HG03378 (cell line): ENCODE measurements around the gene DLX1.
"Not testable (repeated sequence)": the region's sequence is repeated elsewhere in the genome, so short reads cannot be mapped to it uniquely, and the experiment has no call there.

Experiments
- ATAC-seq: cut with Tn5 transposase; IDR thresholded peaks from one replicate; pipeline ENCODE4 v1.9.1; 2021; ENCODE audit warnings: mild to moderate bottlenecking, moderate library complexity; ENCODE audit not compliant: unreplicated experiment

The DLX1 gene

DNA sequence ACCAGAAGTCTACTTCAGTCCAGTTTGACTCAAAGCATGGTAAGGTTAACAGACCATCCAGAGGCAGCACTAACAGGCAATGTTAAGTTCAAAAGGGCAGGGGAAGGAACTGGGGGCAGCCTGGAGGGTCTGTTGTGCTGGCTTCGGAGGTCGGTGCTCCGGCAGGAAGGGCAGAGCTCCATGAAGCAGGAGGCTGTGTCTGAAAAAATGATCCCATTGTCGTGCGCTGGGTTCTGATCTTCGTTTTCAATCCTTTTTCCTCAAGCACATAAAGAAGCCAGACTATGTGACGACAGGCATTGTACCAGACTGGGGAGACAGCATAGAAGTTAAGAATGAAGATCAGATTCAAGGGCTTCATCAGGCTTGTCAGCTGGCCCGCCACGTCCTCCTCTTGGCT lies 21.9 kb upstream of the DLX1 start:
- no peak for ATAC-seq

DNA sequence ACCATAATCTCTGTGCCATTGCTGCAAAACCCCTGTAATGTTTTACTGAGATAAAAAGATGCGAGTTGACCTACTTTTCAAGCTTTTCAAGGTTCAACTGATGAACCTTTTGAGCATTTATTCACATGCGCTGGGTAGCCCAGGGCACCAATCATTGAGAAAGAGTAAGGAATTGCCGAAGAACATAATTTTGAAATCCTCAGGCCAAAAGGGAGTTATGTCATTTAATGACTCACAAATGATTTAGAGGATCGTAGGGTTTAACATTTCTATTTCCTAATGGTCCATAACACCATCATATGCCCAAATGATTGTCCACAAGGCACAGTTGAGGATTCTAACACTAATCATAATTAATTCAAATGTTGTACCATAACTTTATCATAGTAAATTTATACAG lies 20.2 kb upstream of the DLX1 start:
- ATAC-seq: no peak

DNA sequence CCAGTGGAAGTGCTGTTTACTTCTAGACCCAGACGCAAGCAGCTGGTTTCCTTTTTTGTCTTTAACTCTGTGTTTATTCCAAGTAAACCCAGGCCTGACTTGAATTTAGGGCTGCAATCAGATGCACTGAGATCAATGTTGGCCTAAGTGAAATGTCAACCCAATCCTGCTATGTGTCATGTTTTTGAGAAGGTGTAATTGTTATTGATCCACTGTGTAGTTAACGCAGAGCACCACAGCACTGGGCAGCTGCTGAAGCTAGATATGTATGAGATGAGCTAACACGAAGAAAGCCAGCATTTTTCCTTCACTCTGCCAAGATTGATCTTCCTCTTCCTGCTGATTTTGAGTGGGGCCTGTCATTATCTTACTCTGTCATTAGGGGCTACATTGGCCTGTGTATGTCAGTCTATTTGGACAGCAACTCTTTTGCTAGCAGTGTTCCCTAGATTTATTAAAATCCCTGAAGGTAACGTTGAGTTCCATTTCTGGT lies 18.9 kb upstream of the DLX1 start:
- ATAC-seq: no peak

DNA sequence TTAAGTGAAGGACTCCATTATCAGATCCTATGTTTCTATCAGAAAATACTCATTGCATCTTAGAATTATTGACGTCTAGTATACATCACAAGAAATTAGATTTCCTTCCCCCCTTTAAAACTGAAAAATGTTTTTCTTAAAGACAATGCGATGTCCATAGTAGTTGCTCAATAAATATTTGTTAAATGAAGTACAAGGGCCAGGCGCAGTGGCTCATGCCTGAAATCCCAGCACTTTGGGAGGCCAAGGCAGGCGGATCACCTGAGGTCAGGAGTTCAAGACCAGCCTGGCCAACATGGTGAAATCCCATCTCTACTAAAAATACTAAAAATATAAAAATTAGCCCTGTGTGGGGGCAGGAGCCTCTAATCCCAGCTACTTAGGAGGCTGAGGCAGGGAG lies 17.4 kb upstream of the DLX1 start:
- not testable (repeated sequence) for ATAC-seq

DNA sequence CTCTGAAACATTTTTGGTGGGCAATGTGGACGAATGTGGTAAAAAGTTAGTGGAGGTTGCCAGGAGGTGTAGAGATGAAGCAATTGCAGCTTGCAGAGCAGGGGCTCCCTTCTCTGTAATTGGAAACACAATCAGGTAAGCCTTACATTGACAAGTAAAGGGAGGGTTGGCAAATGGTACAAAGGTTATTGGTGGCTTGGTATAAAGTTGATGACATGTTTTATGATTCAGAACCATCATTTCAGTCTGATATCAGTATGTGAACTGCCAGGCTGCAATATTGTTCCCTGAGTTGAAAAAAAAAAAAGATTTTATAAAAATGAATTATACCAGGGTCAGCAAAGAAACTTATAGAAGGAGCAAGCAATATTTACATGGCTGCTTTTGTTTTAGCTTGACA lies 14.4 kb upstream of the DLX1 start:
- ATAC-seq: no peak

DNA sequence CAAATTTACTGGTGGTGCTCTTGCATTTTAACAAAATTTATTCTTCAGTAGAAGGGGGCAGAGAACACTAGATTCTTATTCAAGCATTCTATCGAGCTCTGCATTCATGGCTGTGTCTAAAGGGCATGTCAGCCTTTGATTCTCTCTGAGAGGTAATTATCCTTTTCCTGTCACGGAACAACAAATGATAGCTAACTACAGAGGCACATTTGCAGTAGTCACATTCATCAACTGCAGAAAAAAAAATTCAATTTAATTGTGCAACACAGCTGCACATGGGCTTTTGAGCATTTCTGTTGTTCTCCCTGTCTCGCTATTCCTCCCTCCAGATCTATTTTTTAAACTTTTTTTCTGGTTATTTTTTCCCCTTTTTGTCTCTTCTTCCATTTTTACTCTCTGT lies 13.0 kb upstream of the DLX1 start:
- no peak for ATAC-seq

DNA sequence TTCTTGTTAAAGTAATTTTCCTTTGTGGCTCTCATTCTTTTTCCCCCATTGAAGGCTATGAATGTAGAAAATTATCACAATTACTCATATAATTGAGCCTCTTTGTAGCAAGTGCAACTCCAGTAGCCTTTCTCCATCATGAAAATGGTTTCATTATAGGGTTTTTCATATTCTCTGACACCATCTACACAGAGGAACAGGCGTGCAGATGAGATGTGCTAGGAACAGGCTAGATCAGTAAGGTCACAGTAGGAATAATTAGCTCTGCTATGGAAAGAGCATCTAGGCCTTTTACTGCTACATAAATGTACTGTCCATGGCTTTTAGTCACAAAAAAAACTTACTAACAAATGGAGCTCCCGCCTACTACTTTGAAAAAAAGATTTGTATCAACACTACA lies 12.6 kb upstream of the DLX1 start:
- ATAC-seq: no peak

DNA sequence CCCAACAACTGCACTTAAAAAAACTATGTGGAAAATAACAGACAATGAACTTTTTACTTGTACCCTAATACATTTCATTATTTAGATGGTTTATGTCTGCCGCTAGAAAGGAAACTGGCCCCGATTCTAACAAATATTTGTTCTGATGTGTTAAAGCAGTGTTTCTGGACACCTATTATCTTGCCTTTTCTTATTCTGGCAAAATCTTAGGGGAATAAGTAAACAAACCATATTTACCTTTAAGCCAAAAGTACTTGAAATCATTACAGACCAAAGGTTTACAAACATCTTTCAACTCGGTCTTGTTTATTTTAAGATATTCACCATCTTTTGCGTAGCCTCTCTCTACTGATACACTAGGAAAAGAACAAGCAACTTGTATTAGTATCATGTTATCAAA lies 11.8 kb upstream of the DLX1 start:
- ATAC-seq: no peak

DNA sequence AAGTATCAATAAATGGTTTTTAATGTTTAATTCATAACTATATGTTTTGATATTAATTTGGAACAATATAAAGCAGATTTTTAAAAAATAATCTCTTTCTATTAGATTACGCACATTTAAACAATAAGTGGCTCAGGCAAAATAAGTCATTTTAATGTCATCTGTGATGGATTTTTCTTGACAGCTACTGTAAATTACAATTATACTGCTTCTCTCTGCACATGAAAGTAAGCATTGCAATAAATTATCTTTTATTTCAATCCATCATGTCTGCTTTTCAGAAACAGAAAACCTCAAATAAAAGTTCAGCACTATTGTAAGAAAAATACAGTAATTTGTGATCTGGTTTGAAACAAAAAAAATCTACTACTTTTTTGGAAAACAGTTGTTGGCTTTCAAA lies 11.1 kb upstream of the DLX1 start:
- ATAC-seq: no peak

DNA sequence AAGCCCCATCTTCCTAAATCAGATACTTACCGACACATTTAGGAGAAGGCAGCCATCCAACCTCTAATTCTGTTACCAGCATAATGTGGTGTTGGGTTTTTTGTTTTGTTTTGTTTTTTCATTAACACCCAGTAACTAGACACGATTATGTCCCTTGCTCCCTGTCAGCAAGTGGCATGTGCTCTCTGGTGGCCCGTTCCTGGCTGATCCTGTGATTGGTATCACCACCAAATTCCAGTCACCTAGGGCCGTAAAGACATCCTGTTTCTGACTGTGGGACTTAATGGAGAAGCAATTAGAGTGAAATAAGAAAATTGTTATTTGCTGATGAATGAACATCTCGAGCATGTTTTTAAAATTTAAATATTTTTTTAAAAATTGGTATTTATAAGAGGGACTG lies 5.9 kb upstream of the DLX1 start:
- ATAC-seq: no peak

DNA sequence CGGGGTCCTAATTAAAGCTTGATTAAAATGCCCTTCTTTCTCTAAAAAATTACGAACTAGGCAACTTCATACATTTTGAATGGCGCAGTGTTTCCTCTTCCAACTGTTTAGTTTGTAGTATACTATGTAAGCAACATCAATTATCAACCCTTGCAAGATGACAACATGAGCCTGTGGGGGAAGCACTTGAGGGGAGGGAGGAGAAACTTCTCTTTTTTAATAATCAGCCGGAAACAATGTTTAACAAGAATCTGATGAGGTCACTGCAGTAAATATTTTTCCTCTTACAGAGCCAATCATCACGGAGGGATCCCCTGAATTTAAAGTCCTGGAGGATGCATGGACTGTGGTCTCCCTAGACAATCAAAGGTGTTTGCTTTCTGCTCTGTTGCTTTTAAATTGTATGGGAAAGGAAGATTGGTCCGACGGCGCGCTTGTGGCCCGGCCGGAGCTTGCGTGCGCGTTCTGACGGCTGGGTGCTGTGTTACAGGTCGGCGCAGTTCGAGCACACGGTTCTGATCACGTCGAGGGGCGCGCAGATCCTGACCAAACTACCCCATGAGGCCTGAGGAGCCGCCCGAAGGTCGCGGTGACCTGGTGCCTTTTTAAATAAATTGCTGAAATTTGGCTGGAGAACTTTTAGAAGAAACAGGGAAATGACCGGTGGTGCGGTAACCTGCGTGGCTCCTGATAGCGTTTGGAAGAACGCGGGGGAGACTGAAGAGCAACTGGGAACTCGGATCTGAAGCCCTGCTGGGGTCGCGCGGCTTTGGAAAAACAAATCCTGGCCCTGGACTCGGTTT lies 5.3 kb upstream of the DLX1 start:
- no peak for ATAC-seq

DNA sequence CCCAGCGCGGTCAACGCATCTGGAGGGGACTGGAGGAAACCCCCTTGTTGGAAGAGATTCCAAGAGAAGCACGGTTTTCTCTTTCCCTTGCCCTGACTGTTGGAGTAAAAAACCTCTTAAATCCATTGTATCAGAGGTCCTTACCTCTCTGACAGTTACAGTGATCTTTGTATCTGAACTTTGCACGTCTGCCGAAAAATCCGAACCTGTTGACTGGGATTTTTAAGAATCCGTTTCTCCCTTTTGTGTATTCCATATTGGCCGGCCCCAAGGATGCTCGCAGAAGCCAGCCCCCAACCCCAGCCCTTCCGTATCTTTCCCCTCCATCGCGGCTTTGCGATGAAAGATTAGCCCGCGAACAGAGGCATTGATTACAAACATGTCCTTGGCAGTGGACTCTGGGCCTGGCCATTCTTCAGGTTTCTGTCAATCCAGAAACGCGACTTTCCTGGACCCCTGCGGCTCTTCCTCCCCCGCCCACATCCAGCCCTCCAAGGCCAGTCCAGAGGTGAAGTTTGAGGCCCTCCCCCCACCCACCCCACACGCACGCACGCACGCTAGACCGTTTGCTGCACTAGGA lies 4.6 kb upstream of the DLX1 start:
- no peak for ATAC-seq

DNA sequence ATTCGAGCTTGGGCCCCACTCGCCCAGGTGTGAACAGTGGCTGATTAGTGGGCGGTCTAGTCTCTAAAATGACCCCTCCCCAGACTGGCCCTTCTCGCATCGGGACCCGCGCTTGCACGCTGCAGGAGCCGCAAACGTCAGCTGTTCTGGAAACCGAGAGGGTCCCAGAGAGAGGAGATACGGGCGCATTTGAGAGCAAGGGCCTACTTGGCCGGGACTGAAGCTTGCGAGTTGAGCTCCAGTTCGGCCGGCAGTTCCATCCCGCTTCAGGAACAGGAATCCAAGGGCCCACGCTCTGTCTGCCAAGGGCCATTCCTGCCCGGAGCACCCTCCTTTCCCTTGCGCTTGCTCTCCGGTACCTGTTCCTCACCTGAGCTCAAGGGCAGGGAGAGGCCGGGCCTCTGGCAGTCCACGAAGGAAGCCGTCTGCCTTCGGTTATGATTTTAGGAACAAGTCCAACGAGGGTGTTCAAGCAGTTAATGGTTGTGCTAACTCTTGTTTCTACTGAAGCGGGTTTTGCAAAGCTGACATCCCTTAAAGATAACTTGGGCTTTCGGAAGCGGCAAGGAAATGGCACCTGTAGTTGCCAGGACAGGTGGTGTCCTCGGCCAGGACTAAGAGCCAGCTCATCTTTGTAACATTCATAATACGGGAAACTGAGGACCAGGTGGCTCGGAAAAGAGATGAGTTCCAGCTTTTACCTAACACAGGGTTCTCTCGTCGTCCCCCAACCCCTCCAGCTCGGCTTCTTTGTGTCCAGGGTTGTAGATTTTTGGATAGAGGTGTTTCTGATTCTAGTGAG lies 3.9 kb upstream of the DLX1 start:
- no peak for ATAC-seq

DNA sequence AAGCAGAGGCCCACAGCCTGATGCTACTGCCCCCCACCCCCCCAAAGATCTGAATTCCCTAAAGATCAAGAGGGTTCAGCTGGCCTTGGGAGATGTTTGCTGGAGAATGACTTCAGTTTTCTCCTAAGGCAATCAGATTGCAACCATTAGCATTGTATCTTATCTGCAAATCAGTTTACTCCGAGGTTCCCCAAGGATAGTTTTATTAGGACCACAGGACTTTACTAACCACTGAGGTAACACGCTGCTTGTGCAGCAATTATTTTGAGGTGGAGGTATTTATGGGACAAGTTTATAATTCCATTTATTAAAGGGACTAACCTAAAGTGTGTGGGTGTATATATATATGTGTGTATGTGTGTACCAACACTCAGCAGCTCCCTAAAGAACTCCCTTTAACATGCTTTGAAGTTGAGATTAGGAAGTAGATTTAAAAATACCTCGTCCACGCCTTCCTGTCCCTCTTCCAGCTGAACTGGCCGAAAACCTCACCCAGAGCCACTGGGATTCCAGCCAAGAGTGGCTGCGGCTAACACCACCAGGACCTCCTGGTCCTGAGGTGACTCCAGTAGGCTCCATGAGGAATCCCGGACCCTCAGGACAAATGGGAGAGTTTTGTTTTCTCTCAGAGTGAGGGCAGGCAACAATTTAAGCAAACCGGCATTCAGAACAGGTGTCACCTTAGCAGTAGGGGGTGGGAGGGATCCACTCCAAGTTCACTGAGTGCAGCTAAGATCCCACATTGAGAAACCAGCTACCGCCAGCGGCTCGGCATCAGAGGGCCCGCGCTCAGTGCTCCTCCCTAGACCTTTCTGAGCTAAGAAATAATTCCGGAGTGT lies 3.0 kb upstream of the DLX1 start:
- no peak for ATAC-seq

DNA sequence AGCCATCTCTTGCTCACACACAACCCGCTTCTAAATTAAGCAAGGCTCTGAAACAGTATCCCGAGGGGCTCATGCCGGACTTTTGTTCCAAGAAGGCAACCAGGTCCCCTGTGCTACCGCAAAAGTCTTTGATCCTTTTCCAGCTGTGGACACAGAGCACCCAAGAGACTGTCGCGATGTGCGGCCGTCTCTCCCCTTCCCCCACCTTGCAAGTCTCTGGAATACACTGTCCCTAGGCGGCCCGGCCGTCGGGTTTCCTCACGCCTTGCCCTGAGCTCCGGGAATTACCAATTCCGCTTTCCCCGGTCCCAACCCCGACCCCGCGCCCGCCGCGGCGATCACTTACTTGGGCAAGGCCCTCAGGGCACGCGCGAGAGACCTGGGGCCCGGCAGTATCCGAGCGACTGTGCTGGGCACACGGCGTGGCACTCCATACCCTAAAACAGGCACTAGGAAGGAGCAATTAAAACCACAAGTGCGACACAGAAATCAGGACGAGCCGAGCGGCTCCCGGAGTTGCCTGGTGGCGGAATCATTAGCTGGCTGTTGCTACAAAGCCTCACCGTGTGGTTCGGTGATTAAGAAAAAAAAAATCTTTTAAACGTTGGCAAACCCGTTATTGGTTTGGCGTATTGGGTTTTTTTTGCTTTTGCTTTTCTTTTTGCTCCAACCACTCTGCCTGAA lies 2.2 kb upstream of the DLX1 start:
- no peak for ATAC-seq

DNA sequence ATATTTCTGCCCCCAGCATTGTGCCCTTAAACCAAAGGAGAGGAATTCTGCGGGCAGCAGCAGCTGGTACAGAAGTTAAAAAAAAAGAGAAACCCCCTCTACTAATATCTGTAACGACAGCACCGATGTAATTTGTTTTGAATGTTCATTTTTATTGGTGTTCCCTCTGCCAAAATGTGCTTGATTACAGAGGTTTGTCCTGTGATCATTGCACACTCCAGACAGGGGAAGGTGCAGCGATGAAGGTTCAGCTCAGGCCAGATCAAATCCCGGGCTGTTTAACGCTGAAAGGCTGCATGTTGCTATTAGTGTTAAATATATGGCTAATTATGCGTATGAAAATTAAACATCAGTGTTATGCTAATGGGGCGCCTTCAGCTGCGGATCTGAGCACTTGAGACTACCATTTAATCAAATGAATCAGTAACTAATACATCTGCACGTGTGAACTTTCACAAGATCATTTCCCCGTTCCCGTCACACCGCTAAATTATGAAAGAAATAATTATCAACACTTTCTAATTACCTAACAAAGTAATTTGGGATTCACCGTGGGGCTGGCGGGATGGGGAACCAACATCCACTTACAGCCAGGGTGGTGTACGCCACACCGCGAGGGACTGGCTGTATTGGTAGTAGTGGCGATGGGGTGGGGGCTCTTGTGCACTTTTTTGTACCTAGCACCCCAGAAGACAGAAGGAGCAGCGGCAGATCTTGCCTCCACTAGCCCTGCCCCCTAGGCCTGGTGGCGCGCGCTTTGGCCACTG lies 1.5 kb upstream of the DLX1 start:
- ATAC-seq: no peak

DNA sequence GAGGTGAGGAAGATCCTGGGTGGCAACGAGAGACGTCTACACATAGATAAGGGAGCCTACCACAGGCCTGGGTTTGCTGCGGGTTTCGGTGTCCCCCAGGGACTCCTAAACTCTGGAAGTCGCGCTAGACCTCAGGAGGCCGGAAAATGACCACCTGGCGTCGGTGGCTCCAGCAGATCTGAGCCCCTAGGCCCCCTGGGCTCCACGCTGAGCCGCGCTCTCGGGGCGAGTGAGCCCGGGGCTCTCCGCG lies 987 bp upstream of the DLX1 start:
- no peak for ATAC-seq

DNA sequence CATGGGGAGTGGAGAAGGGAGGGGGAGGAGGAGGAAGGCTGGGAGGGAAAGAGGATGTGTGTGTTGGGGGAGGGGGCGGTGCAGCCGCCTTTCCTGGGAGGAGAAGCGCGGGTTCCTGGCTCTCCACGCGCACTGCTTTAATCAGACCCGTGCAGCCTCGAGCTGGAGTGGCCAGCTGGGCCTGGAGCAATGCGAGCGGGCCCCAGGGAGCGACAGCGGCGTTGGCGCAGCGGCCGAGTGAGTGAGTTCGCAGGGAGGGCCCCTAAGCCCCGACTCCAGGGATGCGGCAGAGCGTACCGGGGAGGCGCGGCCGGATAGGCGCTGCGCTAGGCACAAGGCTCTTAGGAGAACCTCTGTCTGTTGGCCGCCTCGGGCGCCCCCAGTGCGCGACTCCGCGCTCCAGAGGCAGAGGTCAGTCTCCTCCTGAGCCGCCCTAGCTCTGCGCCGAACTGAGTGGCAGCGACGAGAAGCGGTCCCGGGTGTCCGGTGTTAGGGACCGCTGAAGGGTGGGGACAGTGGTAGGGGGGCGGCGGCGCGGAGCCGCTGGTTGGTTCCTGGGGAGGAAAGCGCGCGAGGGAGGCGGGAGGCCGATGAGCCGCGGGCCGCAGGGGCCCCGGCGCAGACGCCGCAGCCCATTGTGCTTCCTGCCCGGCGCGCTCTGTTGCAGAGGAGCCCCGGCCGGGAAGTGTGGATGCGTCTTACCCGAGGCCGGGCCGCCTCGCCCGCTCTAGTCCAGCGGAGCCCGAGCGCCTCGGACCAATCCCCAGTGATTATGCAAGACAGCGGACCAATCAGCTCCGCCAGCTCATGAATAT lies 455 bp upstream of the DLX1 start:
- peak; percentile 85 for ATAC-seq
